ENCODE results near the gene MED31.

- no peak for TF ChIP-seq EZH2 (IDR thresholded peaks at IDR 0.05; ENCODE audit: insufficient read depth, poor library complexity, severe bottlenecking)
- TF ChIP-seq EZH2phosphoT487 (IDR thresholded peaks at IDR 0.05; ENCODE audit: insufficient read depth, low read depth) = no peak
Measured at GRCh38 chr17:6633263-6633662, 18.1 kb downstream of the MED31 start.
